ENCODE data around the gene SEC24D.

SEC24D gene

DNA sequence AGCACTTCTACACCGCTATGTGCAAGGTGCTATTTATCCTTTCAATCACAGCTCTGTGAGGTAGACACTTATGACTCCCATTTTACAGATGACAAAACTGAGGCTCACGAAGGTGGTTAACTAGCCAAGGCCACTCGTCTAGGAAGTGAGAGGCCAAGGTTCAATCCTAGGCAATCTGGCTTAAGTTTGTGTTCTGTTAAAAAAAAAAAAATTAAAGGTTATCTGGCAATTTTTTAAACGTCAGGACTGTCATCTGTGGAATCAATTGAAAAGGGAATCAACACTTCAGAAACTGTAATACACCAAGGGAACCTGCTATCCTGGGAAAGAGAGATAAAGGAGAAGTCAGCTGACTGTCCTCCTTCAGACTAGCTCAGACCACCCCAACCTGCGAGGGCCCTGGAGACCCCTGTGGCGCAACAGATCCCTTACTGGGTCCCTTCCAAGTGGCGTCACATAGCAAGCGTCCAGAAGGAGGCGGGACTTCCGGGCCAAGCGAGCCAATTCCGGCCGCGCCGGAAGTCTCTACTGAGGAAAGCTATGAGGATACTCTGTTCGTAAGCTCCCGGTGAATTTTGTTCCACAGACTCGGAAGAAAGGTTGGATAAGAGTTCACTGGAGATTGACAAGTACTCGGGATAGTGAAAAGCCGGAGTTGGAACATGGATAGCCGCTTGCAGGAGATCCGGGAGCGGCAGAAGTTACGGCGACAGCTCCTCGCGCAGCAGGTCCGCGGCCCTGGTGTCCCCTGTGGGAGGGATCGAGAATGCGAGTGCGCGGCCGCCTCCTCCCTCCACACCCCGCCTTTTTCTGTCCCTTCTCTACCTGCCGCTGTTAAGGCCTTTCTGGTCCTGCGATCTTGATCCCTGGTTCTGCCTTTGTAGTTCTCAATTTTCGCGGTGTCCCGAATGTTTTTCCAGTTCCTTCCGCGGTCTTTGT lies 150.8 kb downstream of the SEC24D start, which contains the start of gene METTL14:
Gene METTL14 (plus strand): TSS at position 520 of the 939 bp plus-strand sequence. CDS start 143 bp downstream, at position 663.
- DNase-seq: peak; percentile 97

GRCh38 chr4:118683513-118683912 lies 152.4 kb downstream of the SEC24D start:
- peak; percentile 53 for DNase-seq

DNA sequence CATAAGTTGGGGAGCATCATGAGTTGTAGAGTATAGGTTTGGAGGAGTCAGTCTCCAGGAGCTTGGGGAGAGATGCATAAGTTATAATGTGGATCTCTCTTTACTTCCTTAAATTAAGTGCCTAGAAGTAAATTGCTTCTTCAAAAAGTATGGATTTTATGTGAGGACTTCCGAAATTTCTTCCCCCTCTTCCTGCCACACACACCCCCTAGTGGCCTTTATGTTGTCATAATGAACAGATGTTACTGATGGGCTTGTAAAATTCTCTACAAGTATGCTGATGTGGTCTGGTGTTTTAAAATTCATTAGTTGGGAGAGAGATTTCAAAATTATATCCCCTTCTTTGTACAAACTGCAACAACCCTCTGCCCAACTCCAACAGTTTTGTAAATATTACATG lies 153.0 kb downstream of the SEC24D start:
- peak; percentile 63 for DNase-seq

DNA sequence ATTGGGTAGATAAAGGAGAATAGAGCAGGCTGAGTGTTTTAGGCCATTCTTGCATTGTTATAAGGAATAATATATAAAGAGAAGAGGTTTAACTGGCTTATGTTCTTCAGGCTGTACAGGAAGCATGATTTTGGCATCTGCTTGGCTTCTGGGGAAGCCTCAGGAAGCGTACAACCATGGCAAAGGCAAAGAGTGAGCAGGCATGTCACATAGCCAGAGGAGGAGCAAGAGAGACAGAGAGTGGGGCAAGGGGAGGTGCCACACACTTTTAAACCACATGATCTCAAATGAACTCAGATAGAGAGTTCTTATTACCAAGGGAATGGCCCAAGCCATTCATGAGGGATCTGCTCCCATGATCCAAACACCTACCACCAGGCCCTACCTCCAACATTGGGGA lies 155.1 kb downstream of the SEC24D start:
- peak; percentile 24 for DNase-seq

DNA sequence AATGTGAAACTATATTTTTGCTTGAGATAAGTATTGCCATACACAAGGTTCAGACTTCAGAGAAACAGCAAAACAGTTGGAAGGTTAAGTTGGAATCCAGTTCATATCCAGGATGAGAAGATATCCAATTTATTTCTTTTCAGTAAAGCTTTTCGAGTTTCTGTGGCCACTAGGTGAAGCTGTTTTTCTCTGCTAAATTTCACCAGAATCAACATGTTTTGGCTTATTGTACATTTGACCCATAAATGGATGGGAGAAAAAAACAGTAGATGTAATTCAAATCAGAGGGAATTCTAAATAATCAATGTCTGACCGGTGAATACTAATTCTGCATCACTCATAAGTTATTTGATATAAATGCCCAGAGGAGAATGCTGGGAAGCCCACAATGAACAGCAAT lies 159.8 kb downstream of the SEC24D start:
- DNase-seq: no peak

Measured in hematopoietic multipotent progenitor cell treated with erythropoietin and hydrocortisone succinate and interleukin-3 and kit ligand, for 6 days (in vitro differentiated cells).